ENCODE results near the gene AGAP1.

AGAP1 gene

DNA sequence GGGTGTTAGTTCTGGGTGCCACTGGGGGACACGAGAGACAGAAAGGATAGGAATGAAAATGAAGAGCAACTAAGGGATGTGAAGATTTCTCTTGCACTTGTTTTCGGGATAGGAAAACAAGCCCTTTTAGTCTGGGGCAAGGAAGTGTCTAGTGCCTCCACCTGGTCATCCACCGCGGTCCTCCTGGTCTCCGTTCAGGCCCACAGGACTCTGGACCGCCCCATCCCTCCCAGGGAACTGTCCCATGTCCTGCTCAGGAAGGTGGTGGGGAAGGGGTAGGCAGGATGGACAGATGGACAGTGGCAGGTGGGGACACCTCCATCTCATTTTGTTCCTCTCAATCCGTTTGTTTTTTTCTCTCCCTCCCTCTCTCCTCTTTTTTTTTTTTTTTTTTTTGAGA, 45.9 kb downstream of the AGAP1 start:
- TF ChIP-seq, protein P1, sequence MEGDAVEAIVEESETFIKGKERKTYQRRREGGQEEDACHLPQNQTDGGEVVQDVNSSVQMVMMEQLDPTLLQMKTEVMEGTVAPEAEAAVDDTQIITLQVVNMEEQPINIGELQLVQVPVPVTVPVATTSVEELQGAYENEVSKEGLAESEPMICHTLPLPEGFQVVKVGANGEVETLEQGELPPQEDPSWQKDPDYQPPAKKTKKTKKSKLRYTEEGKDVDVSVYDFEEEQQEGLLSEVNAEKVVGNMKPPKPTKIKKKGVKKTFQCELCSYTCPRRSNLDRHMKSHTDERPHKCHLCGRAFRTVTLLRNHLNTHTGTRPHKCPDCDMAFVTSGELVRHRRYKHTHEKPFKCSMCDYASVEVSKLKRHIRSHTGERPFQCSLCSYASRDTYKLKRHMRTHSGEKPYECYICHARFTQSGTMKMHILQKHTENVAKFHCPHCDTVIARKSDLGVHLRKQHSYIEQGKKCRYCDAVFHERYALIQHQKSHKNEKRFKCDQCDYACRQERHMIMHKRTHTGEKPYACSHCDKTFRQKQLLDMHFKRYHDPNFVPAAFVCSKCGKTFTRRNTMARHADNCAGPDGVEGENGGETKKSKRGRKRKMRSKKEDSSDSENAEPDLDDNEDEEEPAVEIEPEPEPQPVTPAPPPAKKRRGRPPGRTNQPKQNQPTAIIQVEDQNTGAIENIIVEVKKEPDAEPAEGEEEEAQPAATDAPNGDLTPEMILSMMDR (conservative IDR thresholded peaks at IDR 0.05) = no peak
- H3K27ac ChIP-seq = peak overlapping the region; percentile 92

DNA sequence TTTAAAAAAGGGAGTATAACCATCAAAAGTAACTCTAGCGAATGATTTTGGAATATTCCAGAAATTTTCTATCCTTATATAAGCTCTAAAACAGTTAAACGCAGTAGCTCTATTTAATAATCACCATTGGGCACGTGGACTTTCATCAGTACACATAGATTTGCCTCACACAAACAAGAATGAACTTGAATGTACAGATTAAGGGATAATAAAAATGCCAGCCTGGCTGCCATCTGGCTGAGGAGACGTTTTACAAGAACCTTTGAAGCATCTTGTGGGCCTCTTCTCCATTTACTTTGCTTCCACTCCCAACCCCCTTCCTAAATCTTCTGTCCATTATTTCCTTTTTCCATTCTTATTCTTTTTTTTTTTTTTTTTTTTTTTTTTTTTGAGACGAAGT, 47.2 kb downstream of the AGAP1 start:
- TF ChIP-seq, protein P1 (conservative IDR thresholded peaks at IDR 0.05) = no peak
- H3K27ac ChIP-seq = peak overlapping the region; percentile 92

DNA sequence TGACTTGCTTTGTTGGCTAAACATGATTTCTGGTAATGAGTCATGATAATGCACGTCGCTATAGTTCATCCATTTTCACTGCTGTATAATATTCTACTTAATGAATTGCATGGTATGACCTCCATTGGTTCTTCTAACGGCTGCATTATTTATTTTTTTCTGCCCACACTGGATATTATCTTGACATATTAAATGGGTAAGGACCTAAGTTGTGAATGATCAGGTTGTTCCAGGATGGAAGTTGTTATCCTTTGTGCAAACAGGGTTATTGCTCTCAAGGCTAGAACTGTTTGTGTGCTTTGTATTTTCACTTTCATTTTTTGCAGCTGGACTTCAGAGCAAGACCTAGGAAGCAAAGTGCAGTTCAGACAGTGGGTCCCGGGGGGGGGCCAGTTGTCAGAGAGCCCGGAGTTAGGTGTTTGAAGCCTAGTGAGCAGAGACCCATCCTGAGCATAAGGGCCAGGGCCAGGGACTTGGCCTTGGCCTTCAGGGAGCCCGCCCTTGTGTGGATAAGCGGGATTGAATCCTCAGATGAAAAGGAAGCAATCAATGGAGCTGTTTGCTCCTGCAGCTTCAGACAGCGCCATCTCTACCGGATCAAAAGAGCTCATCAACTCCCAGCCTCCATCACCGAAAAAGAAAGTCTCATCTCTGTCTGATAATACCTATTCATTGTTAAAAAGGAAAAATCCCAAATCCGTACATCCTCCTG, 48.2 kb downstream of the AGAP1 start:
- peak overlapping the region; percentile 92 for H3K27ac ChIP-seq
- TF ChIP-seq, protein P1 (conservative IDR thresholded peaks at IDR 0.05) = no peak

DNA sequence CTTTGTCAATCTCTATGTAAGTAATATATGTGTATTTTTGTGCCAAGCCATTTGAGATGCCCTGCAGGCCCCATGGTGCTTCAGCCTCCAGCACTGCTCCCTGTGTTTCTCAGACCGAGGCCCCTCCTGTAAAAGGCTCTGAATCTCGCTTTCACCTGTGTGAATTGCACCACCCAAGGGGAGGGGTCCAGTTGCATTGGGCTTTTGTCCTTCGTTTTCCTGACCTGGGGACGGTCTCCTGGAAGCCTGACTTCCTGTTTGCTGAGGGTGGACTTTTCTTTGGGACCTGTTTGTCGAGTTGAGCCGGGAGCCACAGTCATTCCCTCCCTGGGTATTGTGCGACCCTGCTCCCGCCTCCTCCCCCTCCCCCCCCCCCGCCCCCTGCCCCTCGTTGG, 48.9 kb downstream of the AGAP1 start:
- TF ChIP-seq, protein P1 (conservative IDR thresholded peaks at IDR 0.05) = no peak
- H3K27ac ChIP-seq = peak overlapping the region; percentile 92

DNA sequence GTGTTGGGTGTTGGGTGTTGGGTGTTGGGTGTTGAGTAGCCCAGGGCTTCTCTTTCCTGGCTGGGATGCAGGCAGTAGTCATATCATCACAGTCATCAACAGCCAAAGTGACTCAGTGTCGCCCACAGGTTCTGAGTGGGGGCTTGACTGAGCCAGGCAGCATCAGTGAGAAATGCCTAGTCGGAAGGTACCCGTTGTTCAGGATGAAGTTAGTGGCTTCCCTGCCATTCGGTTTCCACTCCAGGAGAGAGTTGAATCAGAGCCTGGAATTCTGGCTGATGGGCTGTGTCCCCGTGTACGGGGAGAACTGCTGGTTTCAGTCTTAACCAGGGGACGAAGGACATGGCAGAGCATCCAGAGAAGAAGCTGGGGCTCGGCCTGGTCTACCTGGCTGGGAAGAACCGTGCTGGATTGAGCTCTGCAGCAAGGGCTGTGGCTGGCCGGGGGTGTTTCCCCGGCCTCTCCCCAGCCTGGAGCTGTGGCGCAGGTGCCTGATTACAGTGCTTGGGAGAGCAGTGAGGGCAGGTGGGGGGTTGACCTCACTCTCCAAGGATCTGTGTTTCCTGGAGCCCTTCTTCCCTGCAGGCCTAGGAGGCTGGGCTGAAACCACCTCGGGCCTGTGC, 49.4 kb downstream of the AGAP1 start:
- peak overlapping the region; percentile 92 for H3K27ac ChIP-seq
- TF ChIP-seq, protein P1 (conservative IDR thresholded peaks at IDR 0.05) = no peak

DNA sequence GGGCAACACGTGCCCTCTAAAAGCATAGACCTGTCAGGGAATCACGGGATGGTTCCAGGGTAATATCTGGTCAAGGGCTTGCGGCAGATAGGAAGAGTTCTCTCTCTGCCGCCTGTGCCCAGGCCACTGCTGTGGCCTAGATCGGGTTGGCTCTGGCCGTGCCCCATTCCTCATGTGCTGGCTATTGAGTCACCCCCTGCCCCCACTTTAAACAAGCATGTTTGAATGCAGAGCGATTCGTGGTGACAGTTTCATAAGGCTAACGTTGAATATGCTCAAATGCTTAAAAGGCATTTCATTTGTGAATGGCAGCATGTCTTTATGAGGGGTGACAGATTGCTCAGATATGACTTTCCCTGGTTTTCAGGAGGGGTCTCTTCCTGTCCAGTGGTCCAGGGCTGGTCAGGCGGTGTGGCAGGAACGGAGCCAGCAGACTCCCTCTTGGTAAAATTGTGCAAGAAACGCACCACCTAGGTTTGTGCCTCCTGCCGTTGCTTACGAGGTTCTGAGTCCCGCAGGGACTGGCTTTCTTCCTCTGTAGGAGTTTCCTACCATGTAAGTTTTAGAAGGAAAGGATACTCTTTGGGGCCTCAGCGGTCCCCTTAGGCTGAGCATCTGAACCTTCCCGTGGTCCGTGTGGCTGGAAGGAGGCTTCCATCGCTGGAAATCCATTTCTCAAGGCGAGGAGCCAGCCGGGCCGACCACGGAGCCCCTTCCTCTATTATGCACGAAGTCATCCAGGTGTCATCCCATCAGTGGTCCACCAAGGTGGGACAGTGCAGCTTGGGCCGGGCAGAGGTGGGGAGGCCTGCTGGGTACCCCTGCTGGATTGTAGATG, 50.2 kb downstream of the AGAP1 start:
- TF ChIP-seq, protein P1 (conservative IDR thresholded peaks at IDR 0.05) = no peak
- peak overlapping the region; percentile 92 for H3K27ac ChIP-seq

DNA sequence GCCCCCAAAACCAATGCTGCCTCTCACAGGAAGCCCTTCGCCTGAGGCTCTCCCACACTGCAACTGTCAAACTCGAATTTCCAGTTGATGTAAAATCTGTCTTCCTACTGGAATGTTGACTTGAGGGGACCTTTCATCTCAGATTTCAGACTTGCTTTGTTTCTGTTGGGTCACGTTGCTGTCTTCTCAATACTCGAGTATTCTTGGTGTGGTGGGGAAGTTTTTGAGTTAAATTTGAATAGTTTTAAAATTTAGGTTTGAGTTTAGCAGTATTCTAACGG, 50.8 kb downstream of the AGAP1 start:
- H3K27ac ChIP-seq = peak overlapping the region; percentile 92
- TF ChIP-seq, protein P1 (conservative IDR thresholded peaks at IDR 0.05) = no peak

Data from VCaP (cell line).